A549 (cell line): Measurements from ENCODE around the gene ZFY.

ENCODE experiments used
- CEBPB ChIP-seq, 2 experiments: fragments of >200 bp in 1 of 2; sonication (Bioruptor Twin) in 1 of 2; formaldehyde crosslinking in 1 of 2; IDR thresholded peaks; 2 replicates each; pipeline ENCODE4 v1.6.1; 2012 to 2016
- CHD2 ChIP-seq: fragments of 150-350 bp; IDR thresholded peaks from 2 replicates; pipeline ENCODE4 v1.6.1; 2014; ENCODE audit warnings: low read length; ENCODE audit not compliant: partially characterized antibody
- CTCF ChIP-seq: fragments of >200 bp; sonication (Bioruptor Twin); formaldehyde crosslinking; IDR thresholded peaks from 3 replicates; pipeline ENCODE4 v1.5.1; 2016
- EHMT2 ChIP-seq: fragments of 200-600 bp; sonication (generic); IDR thresholded peaks from 2 replicates; pipeline ENCODE4 v1.6.1; 2016; ENCODE audit warnings: antibody characterized with exemption, low read depth, mild to moderate bottlenecking, moderate library complexity
- HDAC2 ChIP-seq: fragments of 200-600 bp; sonication (generic); IDR thresholded peaks from 2 replicates; pipeline ENCODE4 v1.6.1; 2016
- NFE2L2 ChIP-seq: fragments of 150-350 bp; conservative IDR thresholded peaks from 2 replicates; pipeline ENCODE4 v1.6.1; 2014; ENCODE audit warnings: low read length
- NR3C1 ChIP-seq: fragments of >200 bp; sonication (Bioruptor Twin); formaldehyde crosslinking; IDR thresholded peaks from 3 replicates; pipeline ENCODE4 v1.6.1; 2017
- PHF8 ChIP-seq: fragments of 200-600 bp; sonication (generic); IDR thresholded peaks from 2 replicates; pipeline ENCODE4 v1.6.1; 2016; ENCODE audit warnings: low read depth, mild to moderate bottlenecking, antibody characterized with exemption, moderate library complexity, borderline replicate concordance
- POLR2A ChIP-seq: IDR thresholded peaks from 2 replicates; pipeline ENCODE4 v1.6.1; 2012; ENCODE audit warnings: mild to moderate bottlenecking, low read length
- RAD21 ChIP-seq, 2 experiments: fragments of >200 bp in 1 of 2; sonication (Bioruptor Twin) in 1 of 2; formaldehyde crosslinking in 1 of 2; IDR thresholded peaks in 1 of 2; conservative IDR thresholded peaks in 1 of 2; 2 replicates in 1 of 2; 3 replicates in 1 of 2; pipeline ENCODE4 v1.6.1; 2012 to 2018; ENCODE audit warnings: inconsistent platforms in 1 of 2
- RARB ChIP-seq: fragments of 250-450 bp; sonication (Bioruptor Pico); IDR thresholded peaks from 2 replicates; pipeline ENCODE4 v1.8.0; 2021; ENCODE audit warnings: mild to moderate bottlenecking, moderate library complexity
- RFX5 ChIP-seq: fragments of 450-650 bp; IDR thresholded peaks from 2 replicates; pipeline ENCODE4 v1.7.1; 2014; ENCODE audit warnings: antibody characterized with exemption, mild to moderate bottlenecking, moderate library complexity
- ZC3H11A ChIP-seq: fragments of 450-650 bp; IDR thresholded peaks from 2 replicates; pipeline ENCODE4 v1.6.1; 2014; ENCODE audit warnings: antibody characterized with exemption, mild to moderate bottlenecking
- ZSCAN20 ChIP-seq: fragments of 250-450 bp; sonication (Bioruptor Pico); IDR thresholded peaks from 2 replicates; pipeline ENCODE4 v1.8.0; 2022; ENCODE audit warnings: mild to moderate bottlenecking, moderate library complexity

GRCh38 chrY:3012226-3012625, 77.0 kb downstream of the ZFY start:
- TF ChIP-seq RAD21 (conservative IDR thresholded peaks at IDR 0.05 in 1 of 2, IDR thresholded peaks at IDR 0.05 in 1 of 2) (no peak), CTCF (no peak), CHD2 (no peak), EHMT2 (no peak), PHF8 (no peak), ZC3H11A (no peak), POLR2A (no peak), CEBPB (IDR thresholded peaks at IDR 0.05) (no peak), RARB (no peak), ZSCAN20 (no peak), NFE2L2 (no peak), HDAC2 (no peak), RFX5 (no peak), NR3C1 (no peak)
